ENCODE results near the gene ZMIZ1. TPM values are rescaled to one million over a fixed set of nuclear protein-coding genes. Genes with fewer than 3 reads are reported as not detected.

Gene ZMIZ1
- total RNA-seq, 1 donor from 2014 or later = 85.2 TPM

DNA sequence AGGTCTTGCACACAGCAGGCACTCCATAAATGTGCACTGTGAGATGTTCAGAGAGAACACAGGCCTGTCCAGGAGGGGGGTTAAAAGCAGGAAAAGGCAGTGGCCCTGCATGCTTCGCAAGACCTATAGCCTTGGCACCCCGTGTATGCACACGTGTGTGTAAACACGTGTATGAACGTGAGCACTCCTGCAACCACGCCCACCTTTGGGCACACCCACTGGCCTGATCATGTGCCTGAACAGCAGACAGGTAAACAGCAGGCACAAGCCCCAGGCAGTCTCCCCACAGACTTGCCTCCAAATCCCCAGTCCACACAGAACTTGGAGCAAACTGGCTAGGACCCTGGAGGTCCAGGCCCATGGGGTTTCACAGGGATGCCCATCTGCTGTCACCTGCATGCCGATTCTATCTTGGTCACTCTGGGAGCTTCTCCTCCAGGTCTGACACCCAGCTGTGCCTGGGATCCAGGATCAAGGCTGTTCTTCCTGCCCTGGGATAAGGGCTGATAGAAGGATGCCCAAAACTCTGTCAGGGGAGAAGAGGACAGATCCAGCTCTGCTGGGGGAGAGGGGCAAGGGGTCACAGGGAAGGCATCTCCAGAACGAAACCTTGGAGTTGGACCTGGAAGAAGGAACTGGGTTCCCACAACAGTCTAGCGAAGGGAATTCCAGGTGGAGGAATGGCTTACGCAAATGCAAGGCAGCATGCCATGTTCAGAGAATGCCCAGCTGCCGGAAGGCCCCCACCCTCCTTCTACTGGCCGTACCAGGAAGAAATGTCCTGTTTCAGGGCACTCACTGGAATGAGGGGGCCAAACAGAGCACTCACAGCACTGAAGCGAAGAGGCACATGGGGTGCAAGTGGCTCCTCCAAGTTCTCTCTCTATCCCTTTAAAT, 14.3 kb upstream of the ZMIZ1 start:
- Mint-ChIP-seq H3K9me3 (ENCODE audit: low read depth) (no peaks in the 10 kb centered on the region), H3K36me3 (ENCODE audit: insufficient read depth) (no peaks in the 10 kb centered on the region), H3K4me1 (ENCODE audit: low read depth) (peaks cover 33% of the 10 kb centered on the region), H3K4me3 (ENCODE audit: low read depth) (no peak overlapping the region), H3K27me3 (no peaks in the 10 kb centered on the region), H3K27ac (no peak overlapping the region)
- no peak for TF ChIP-seq CTCF (IDR thresholded peaks at IDR 0.05; ENCODE audit: unreplicated experiment)
- DNase-seq (ENCODE audit: low spot score, unreplicated experiment) = no peak

DNA sequence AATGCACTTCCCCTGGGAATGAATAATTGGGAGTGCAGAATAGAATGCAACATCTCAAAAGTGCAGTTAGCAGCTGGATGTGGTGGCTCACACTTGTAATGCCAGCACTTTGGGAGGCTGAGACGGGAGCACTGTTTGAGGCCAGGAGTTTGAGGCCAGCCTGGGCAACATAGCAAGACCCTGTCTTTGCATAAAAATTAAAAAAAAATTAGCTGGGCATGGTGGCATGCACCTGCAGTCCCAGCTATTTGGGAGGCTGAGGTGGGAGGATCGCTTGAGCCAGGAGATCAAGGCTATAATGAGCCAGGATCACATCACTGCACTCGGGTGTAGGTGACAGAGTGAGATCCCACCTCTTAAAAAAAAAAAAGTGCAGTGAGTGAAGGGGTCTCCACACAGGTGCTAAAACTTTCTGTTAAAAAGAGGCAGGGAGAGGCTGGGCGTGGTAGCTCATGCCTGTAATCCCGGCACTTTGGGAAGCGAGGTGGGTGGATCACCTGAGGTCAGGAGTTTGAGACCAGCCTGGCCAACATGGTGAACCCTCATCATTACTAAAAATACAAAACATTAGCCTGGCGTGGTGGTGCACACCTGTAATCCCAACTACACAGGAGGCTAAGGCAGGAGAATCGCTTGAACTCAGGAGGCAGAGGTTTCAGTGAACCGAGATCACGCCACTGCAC, 13.5 kb upstream of the ZMIZ1 start:
- no peaks in the 10 kb centered on the region for H3K27me3 Mint-ChIP-seq
- H3K27ac Mint-ChIP-seq = no peak overlapping the region
- no peak for DNase-seq (ENCODE audit: low spot score, unreplicated experiment)
- H3K4me3 Mint-ChIP-seq (ENCODE audit: low read depth) = no peak overlapping the region
- no peaks in the 10 kb centered on the region for H3K36me3 Mint-ChIP-seq (ENCODE audit: insufficient read depth)
- TF ChIP-seq CTCF (IDR thresholded peaks at IDR 0.05; ENCODE audit: unreplicated experiment) = no peak
- H3K9me3 Mint-ChIP-seq (ENCODE audit: low read depth) = no peaks in the 10 kb centered on the region
- peaks cover 41% of the 10 kb centered on the region for H3K4me1 Mint-ChIP-seq (ENCODE audit: low read depth)

DNA sequence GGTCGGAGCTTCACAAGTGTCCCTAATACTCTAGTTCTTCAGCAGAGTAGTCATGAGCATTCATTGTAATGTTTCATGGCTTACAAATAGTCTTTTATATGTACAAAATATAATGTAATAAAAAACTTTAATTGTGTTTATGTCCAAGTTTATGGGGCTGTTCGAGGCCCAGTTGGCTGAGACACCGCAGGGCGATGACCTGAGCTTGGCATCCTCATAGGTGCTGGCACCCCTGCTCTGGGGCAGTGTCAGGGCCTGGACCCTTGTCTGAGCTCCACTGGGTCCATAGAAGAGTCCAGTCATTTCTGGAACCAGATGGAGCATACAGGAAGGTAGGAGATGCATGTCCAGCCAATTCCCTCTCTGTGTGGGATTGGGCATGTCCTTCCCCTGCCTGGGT, 12.9 kb upstream of the ZMIZ1 start:
- Mint-ChIP-seq H3K36me3 (ENCODE audit: insufficient read depth) (no peaks in the 10 kb centered on the region), H3K27ac (no peak overlapping the region), H3K4me1 (ENCODE audit: low read depth) (peaks cover 45% of the 10 kb centered on the region), H3K9me3 (ENCODE audit: low read depth) (no peaks in the 10 kb centered on the region), H3K27me3 (no peaks in the 10 kb centered on the region), H3K4me3 (ENCODE audit: low read depth) (no peak overlapping the region)
- no peak for TF ChIP-seq CTCF (IDR thresholded peaks at IDR 0.05; ENCODE audit: unreplicated experiment)
- DNase-seq (ENCODE audit: low spot score, unreplicated experiment) = no peak

DNA sequence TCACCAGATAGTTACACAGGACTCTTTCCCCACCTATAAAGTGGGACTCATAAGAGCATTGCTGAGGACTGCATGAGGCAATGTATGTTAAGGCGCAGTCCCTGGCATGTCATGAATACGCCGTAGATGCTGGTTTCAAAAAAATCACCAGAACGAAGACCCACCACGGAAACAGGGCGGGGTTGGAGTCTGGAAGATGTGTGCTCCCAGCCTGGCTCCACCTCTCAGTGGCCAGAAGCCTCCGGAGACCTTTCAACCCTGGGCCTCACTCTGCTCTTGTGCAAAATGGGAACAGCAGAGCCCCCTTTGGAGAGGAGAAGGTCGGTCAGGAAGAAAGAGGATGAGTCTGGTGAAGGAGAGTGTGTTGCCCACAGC, 12.4 kb upstream of the ZMIZ1 start:
- peaks cover 49% of the 10 kb centered on the region for H3K4me1 Mint-ChIP-seq (ENCODE audit: low read depth)
- no peaks in the 10 kb centered on the region for H3K9me3 Mint-ChIP-seq (ENCODE audit: low read depth)
- DNase-seq (ENCODE audit: low spot score, unreplicated experiment) = no peak
- TF ChIP-seq CTCF (IDR thresholded peaks at IDR 0.05; ENCODE audit: unreplicated experiment) = no peak
- no peaks in the 10 kb centered on the region for H3K36me3 Mint-ChIP-seq (ENCODE audit: insufficient read depth)
- H3K27ac Mint-ChIP-seq = no peak overlapping the region
- no peaks in the 10 kb centered on the region for H3K27me3 Mint-ChIP-seq
- no peak overlapping the region for H3K4me3 Mint-ChIP-seq (ENCODE audit: low read depth)

GRCh38 chr10:79056736-79057391, 11.9 kb upstream of the ZMIZ1 start:
- no peak overlapping the region for H3K27ac Mint-ChIP-seq

More at GRCh38 chr10:79056736-79057391, 11.9 kb upstream of the ZMIZ1 start:
- Mint-ChIP-seq H3K9me3 (ENCODE audit: low read depth) (no peaks in the 10 kb centered on the region), H3K36me3 (ENCODE audit: insufficient read depth) (no peaks in the 10 kb centered on the region), H3K4me1 (ENCODE audit: low read depth) (peaks cover 50% of the 10 kb centered on the region), H3K4me3 (ENCODE audit: low read depth) (no peak overlapping the region), H3K27me3 (no peaks in the 10 kb centered on the region)
- no peak for DNase-seq (ENCODE audit: low spot score, unreplicated experiment)
- TF ChIP-seq CTCF (IDR thresholded peaks at IDR 0.05; ENCODE audit: unreplicated experiment) = no peak
